EH (cell line): ENCODE results near the gene DCDC2B.
A peak's percentile ranks its signal among the peaks of the same experiment; 100 is the strongest.

Source experiments
- DNase-seq: peaks from one replicate; pipeline ENCODE4 v3.0.0-alpha.2; 2015; ENCODE audit warnings: low read depth

DCDC2B gene

DNA sequence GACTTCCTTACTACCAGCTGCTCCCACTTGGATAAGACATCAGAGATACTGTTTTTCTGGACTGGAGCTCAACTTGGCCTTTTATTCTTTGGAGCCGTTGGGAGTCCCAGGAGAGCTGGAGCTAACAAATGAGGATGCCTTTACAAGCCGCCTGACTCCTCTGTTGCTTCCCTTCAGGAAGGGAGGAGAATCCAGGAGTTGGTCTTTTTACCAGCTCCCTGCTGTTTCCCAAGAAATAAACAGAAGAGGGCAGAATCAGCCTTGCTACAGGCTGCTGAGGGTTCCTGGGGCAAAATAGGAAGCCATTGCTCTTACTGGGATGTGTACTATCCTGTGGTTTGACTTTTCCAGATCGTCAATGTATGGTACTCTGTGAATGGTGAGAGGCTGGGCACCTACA lies 14.8 kb downstream of the DCDC2B start:
- no peak for DNase-seq

DNA sequence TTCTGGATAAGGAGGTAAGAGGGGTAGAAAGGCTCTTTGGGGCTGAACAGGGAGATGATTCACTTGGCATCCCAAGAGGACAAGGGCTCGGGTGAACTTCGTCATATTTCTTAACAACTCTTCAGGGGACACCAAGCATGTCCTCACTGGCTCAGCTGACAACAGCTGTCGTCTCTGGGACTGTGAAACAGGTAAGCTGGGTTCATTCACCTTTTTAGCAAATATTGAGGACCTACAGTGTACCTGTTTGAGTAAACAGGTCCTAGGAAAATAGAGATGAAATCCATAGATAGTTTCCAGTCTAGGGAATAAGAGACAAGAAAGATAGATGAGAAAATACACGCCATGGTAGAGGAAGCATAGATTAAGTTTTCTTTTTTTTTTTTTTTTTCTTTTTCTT lies 15.4 kb downstream of the DCDC2B start:
- DNase-seq, result no peak

DNA sequence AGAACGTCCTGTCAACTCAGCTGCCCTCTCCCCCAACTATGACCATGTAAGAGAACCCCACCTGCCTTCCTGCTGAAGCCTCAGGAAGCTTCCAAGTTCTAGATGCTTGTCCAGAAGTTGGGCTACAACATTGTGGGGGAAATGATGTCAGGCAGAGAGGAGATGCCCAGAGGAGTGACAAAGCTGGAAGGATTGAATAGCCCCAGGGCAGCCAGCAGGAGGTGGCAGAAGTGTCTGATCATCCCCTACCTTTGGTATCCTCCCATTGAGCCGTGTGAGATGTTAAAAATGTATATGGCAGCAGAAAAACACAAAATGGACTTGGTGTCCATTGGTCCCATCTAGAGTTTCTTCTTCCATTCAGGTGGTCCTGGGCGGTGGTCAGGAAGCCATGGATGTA lies 19.9 kb downstream of the DCDC2B start:
- DNase-seq, result peak; percentile 26

DNA sequence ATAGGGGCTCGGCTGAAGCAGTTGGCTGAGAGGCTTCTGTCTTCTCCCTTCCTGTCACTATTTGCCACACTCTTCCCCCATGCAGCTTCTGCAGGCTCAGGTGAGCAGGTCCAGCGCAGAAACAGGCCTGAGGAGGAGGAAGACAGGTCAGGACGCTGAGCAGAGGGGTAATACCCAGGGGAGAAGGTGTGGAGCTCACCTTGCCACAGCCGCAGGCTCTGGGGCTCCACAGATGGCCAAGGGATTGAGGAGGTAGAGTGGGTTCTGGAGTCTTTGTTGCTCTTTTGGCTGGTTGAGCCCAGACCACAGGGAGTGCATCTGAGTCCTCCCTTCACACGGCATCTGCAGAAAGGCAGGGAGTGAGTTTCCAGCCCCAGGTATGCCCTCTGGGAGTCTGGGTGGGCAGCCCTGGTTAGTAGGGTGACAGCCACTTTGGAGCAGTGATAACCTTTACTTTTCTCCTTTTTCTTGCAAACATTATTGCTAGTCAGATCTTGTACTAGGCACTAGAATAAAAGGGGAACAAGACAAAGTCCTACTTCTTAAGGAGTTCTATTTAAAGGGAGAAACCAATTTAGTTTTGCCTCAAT lies 23.0 kb downstream of the DCDC2B start:
- no peak for DNase-seq

DNA sequence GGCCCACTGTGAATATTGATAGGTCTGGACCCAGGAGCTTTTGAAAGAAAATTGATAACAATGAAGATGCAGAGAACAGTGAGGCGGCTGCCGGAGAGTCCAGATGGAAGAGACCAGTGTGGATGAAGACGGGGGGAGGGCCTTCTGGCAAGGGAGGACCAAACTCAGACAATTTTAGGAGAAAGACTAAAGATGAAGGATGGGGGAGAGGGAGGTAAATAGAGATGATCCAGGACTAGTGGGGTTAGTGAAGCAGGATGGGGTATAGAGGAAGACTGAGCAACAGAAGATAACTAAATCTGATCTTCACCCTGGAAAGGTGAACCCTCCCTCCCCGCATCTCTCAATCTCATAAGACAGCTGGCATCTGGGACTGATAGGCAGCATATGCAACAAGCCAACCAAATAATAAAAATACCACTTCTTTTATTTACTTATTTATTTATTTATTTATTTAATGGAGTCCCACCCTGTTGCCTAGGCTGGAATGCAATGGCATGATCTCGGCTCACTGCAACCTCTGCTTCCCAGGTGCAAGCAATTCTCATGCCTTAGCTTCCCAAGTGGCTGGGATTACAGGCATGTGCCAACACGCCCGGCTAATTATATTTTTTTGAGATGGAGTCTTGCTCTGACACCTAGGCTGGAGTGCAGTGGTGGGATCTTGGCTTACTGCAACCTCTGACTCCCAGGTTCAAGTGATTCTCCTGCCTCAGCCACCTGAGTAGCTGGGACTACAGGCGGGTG lies 23.8 kb downstream of the DCDC2B start:
- DNase-seq, result no peak

DNA sequence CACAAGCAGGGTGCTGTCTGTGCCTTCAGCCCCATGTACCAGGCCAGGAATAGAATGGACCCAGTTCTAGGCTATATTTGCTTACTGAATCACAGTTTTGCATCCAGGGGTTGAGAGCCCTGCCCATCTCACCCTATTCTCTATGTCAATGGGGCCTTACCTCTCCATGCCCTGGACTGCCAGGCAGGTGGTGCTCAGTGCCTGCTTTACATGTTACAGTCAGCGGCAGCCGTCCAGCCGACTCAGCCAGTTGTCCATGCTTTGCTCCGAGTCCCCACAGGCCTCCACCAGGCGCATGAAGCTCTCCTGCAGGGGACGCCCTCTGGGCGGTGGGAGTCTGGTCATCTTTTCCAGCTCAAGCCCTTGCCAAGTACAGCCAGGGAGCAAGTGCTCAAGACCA lies 25.9 kb downstream of the DCDC2B start:
- DNase-seq, result no peak

DNA sequence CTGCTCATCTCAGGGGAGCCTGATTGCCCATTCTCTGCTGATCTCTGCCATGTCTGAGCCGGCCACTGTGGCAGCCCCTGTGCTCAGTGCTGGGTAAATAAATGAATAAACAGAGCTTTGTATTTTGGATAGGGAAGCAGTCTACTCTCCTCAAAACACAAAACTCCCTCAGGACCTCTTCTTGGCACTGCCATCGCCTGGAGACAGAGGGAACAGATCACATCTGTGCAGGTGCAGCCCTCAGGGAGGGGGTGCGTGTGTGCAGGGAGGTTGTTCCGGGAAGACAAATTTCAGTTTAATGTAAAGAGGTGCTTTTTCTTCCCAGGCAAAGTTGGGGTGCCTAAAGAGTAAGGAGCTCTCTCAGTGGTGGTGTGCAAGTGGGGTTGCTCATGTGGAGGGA lies 30.4 kb downstream of the DCDC2B start:
- no peak for DNase-seq

DNA sequence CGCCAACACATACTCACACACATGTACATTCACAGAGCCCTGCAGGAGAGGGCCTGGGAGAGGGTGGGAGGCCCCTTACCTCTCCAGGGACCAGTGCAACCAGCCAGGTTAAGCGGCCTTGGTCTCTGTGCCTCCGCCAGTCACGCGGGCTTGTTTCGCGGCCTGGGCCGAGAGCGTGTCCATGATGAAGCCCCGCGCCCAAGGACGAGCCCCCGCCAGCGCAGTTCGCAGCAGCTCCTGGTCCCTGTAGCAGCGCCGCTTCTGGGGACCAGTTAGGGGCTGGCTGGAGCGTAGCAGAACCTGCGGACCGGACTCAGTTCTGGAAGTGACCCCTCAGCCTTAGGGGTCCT lies 30.9 kb downstream of the DCDC2B start:
- no peak for DNase-seq

DNA sequence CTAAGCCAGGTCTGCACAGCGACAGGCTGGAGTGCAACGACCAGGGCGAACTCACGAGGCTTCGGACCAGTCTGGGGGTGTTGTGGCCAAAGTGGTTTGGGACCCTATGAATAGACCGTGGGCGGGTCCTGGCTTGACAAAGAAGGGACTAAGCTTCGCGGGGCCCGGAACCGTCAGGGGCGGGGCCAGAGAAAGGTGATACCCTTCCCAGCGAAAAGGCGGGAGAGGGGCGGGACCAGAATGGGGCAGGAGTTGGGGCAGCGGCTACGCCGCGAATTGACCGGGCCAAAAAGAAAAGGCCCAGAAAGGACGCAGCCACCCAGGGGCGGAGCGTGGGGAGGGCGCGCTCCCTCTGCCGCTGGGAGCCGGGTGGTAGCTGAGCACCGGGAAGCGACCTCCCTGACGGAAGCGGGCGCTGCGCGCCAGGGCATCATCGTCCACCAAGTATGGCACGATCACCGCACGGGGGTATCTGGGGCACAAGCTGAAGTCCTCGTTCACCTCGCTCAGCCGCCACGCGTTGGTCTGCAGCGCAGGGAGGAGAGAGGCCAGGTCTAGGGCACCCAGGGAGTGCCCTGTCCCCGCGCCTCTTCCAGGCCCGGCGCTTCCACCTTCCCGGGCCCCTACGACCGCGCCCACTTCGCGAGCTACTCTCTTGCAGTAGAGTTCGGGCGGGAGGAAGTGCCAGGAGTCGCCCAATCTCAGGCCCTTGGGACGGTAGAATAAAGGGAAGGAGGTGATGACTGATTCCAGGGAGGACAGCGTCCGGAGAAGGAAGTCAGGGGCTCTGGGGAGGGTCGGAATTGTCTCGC lies 31.5 kb downstream of the DCDC2B start:
- peak; percentile 81 for DNase-seq

DNA sequence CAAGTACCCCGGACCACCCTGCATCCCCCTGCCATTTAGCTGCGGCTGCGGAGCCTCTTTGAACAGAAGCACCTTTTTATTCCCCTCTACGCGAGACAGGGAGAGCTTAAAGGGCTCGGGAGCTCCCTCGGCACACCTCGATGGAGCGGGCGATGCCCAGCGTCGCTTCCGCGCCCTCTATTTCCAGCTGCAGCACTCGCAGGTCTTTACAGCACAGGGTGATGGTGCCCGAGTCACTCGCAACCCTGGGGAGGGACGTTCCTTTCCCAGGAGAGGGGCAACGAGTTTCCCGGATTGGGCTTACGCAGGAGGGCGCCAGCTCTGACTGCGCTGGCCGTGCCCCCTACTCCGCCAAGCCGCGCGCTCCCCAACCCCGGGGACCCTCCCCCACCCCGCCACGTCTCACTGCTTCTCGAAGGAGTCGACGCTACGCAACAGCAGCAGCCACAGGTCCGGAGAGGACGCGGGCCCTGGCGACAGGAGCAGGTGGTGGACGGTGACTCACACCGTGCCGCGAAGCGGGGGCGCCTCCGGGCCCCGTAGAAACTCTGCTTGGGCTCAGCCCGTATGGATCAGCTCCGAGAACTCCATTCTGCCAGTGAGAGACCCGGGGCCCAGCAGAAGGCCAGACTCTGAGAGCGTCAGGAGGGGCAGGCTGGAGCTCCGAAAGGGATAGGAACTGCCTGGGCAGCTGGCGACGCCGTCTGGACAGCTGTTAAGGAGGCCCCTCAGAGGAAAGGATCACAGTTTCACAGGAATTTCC lies 32.3 kb downstream of the DCDC2B start:
- DNase-seq, result peak; percentile 67

DNA sequence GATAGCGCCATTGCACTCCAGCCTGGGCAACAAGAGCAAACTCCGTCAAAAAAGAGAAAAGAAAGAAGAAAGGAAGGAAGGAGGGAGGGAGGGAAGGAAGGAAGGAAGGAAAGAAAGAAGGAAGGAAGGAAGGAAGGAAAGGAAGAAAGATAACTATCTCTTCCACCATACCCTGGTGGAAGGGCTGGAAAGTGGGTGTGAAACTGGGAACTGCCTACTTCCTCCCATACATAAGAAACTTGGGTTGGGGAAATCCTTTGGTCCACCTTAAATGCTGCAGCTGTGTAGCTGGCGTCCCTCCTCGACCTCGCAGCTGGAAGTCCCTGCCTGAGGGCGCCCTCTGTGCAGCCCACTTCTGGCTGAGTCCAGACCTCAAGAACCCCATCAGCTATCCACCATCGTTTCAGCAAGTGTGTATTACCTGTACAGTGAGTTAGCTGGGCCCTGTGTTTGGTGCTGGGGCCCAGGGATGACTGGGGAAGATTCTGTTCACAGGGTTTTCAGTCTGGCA lies 33.5 kb downstream of the DCDC2B start:
- DNase-seq, result peak; percentile 42

DNA sequence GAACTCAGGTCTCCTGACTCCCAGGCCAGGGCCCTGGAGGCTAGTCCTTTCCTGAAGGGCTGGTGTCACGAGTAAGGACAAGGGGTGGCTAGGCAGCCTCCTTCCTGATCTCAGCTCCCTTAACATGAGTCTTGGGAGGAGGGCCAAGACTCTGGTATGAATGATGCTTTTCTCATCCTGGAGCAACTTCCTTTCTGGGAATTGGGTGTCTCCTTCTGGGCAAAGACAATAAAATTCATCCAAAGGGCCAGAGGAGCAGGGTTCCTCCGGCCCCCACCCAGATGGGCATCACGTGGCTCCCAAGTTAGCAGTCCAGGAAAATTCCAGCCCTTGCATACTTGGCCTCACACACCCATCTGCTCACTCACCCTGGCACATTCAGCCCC lies 38.0 kb downstream of the DCDC2B start, which contains the start of gene FAM167B:
Gene FAM167B (plus strand): TSS at position 335 of the 386 bp plus-strand sequence. CDS start 200 bp downstream, outside the sequence.
- peak; percentile 97 for DNase-seq

DNA sequence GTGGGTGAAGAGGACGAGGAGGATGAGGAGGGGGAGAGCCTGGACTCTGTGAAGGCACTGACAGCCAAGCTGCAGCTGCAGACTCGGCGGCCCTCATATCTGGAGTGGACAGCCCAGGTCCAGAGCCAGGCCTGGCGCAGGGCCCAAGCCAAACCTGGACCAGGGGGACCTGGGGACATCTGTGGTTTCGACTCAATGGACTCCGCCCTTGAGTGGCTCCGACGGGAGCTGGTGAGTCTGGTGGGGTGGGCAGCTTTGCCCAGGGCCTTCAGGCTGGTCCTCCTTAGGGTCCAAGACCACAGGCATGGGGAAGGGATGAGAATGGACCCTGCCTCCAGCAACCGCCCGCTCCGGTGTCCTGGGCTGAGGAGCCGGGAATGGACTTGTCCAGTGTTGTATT lies 38.6 kb downstream of the DCDC2B start:
- no peak for DNase-seq

DNA sequence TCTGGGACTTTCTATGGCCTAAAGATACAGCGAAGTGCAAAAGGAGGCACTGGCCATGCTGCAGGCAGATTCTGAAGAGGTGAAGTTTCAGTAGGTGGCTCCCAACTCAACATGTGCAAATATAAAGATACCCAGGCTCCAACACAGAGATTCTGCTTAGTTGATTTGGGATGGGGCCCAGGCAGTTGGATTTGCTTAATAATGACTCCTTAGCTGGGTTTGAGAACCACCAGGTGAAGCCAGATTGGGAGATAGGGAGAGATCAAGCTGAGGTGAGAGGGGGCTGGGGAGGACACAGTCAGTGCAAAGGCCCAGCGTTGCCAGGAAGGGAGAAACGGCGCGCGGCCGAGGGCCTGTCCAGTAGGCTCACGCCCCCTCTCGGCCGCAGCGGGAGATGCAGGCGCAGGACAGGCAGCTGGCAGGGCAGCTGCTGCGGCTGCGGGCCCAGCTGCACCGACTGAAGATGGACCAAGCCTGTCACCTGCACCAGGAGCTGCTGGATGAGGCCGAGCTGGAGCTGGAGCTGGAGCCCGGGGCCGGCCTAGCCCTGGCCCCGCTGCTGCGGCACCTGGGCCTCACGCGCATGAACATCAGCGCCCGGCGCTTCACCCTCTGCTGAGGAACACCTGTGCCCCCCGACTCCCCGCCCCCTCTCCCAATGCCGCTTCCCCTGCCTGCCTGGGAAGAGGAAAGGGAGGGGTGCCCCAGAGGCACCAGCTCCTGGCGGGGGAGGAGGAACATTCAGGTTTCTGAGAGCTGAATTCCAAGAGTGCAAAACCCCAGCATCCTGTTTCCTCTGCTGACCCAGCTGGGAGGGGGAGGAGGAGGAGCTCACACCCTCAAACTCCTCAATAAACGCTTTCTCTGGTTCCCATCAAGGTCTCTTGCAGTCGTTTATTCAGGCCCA lies 39.3 kb downstream of the DCDC2B start:
- peak; percentile 71 for DNase-seq

DNA sequence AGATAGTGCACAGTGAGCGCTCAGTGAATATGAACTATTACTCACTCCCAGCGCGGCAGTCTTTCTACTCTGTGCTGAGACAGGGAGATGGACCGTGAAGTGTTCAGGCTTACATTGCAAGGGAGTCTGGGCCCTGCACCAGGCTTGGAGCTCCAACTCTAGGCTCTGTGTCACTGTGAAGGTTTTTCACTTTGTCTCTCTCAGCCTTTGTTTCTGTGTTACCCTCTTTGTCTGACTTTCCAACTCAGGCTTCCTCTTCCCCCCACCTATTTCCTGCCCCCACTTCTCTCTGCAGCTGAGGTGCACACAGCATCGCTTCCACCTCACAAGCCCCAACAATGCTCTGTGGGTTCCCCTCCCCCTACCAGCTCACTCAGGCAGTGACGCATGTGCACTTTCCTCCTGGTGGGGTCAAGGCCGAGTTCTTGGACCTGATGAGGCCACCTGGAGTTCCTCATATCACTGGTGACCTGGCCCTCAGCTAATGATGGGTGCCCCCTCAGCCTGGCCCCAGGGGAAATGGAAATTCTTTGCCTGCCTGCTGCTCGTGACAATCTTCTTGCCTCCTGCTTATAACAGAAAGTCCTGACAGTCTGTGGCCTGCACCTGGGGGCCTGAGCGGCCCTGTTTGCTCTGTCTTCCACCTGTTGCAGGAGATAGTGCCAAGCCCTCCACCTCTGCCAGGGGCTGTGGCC lies 41.1 kb downstream of the DCDC2B start:
- DNase-seq, result peak; percentile 20

DNA sequence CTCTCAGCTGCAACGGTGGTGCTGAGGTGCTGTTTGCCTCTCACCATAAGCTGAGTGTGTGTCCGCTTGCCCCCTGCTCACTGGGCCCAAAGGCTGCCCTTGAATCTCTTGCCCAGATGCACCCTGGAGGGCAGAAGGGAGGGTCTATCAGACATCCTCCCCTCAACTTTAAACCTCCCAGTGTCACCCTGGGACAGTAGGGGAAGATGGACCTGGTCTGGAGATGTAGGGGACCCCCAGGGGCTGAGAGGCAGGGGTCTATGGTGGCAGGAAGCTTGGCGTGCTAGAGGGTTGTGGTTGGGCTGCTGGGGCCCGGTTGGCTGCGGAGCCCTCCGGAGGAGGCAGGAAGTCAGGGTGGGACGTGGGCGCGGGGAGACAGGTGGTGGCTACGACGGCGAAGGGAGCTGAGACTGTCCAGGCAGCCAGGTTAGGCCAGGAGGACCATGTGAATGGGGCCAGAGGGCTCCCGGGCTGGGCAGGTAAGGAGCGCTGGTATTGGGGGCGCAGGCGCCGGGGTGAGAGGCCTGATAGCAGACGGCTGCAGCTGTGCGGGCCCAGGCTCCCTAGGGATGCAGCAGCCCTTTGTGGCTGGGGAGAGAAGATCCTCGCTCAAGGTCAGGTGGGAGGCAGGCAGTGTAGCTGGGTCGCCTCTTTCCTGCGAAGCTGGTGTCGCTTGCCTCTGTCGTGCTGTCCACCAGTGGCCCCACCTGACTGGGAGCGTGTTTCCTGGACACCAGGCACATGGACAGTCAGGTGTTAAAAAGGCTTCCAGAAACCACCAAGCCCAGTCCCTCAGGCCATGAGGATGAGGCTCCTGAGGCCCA lies 42.2 kb downstream of the DCDC2B start, which contains the start of gene LCK:
Gene LCK (plus strand): TSS at position 373 of the 824 bp plus-strand sequence. CDS start 23,065 bp downstream, outside the sequence.
- no peak for DNase-seq

DNA sequence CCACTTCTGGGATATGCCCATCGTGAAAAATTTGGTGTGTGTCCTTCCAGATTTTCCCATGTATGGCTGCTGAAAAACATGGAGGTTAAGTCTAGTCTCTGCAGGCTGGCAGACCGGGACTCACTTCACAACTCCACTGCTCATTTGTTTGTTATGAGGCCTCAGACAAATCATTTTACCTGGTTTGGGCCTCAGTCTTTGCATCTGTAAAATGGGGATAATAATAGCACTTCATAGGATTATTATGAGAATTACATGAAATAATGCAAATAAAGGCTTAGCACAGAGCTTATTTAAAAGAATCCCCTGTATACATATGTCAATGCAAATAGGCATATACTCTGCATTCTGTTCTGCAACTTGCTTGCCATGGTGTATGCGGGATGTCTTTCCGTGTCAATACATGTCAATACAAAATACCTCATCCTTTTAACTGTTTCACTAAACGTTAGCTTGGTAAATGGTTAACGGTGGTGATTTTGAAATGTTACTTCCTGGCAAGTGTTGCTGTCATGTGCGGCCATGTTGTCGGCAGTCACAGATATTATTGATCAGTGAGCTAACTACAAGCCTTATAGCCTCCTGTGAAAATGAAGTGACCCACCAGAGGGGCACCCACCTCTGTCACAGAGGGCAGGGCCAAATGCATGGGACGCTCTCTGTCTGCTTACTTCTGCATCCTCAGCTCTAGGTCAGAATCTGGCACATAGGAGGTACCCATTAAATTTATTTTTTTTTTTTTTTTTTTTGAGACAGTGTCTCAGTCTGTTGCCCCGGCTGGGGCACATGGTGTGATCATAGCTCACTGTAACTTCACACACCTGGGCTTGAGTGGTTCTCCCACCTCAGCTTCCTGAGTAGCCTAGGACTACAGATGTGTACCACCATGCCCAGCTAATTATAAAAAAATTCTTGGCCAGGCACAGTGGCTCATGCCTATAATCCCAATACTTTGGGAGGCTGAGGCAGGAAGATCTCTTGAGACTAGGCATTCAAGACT lies 46.5 kb downstream of the DCDC2B start:
- no peak for DNase-seq
